Stimulated activated CD8-positive, alpha-beta memory T cell treated with anti-CD3 and anti-CD28 coated beads, Interleukin-2, amount 100 ng/mL, for 1 hour (primary cell): ENCODE results near the gene OGFRL1.
"Not testable (repeated sequence)": the region's sequence is repeated elsewhere in the genome, so short reads cannot be mapped to it uniquely, and the experiment has no call there.

ENCODE experiments used
- DNase-seq, 2 donors: peaks; one replicate each; pipeline ENCODE4 v3.0.0-alpha.2; 2020; ENCODE audit warnings: low read depth in 2 of 2

The OGFRL1 gene

GRCh38 chr6:71288228-71289038 is at the start of gene OGFRL1:
TSS of gene OGFRL1 (plus strand) at chr6:71288811. CDS start at chr6:71288937, 126 bp downstream.
- peak; percentile 37 to 45 for DNase-seq

GRCh38 chr6:71239694-71240093 is 48.9 kb upstream of the OGFRL1 start:
- no peak for DNase-seq

- DNase-seq: no peak
Measured at GRCh38 chr6:71245265-71246049, 43.2 kb upstream of the OGFRL1 start.

- DNase-seq: no peak
Measured at GRCh38 chr6:71246596-71246995, 42.0 kb upstream of the OGFRL1 start.

- DNase-seq: no peak
Measured at GRCh38 chr6:71248306-71248765, 40.3 kb upstream of the OGFRL1 start.

GRCh38 chr6:71248878-71249544 is 39.6 kb upstream of the OGFRL1 start:
- no peak for DNase-seq

- DNase-seq: no peak
Measured at GRCh38 chr6:71250099-71250602, 38.5 kb upstream of the OGFRL1 start.

GRCh38 chr6:71252410-71252809 is 36.2 kb upstream of the OGFRL1 start:
- DNase-seq: no peak

GRCh38 chr6:71252960-71253359 is 35.7 kb upstream of the OGFRL1 start:
- DNase-seq: no peak

GRCh38 chr6:71254323-71254722 is 34.3 kb upstream of the OGFRL1 start:
- no peak for DNase-seq

- DNase-seq: no peak
Measured at GRCh38 chr6:71258078-71258866, 30.3 kb upstream of the OGFRL1 start.

- no peak for DNase-seq
Measured at GRCh38 chr6:71259888-71260604, 28.6 kb upstream of the OGFRL1 start.

GRCh38 chr6:71262914-71263313 is 25.7 kb upstream of the OGFRL1 start:
- no peak for DNase-seq

GRCh38 chr6:71266392-71266791 is 22.2 kb upstream of the OGFRL1 start:
- DNase-seq: not testable (repeated sequence)

- DNase-seq: no peak
Measured at GRCh38 chr6:71268735-71269437, 19.7 kb upstream of the OGFRL1 start.

- no peak for DNase-seq
Measured at GRCh38 chr6:71277926-71278600, 10.5 kb upstream of the OGFRL1 start.

- no peak for DNase-seq
Measured at GRCh38 chr6:71279321-71279720, 9.3 kb upstream of the OGFRL1 start.

GRCh38 chr6:71279740-71280139 is 8.9 kb upstream of the OGFRL1 start:
- no peak for DNase-seq

GRCh38 chr6:71280701-71281100 is 7.9 kb upstream of the OGFRL1 start:
- no peak for DNase-seq
